K562 (cell line): ENCODE results near the gene AFF1.

ENCODE experiments used
- CC2D1A ChIP-seq: fragments of 450-650 bp; IDR thresholded peaks from 2 replicates; pipeline ENCODE4 v1.6.1; 2017; ENCODE audit warnings: mild to moderate bottlenecking
- CTCF ChIP-seq, 3 experiments: IDR thresholded peaks in 2 of 3; conservative IDR thresholded peaks in 1 of 3; 2 replicates each; pipeline ENCODE4 v1.5.1; 2011 to 2012; ENCODE audit warnings: low read length in 3 of 3, mild to moderate bottlenecking in 3 of 3, control low read depth in 2 of 3, improper control_type of control experiment in 1 of 3, inconsistent platforms in 1 of 3, low read depth in 1 of 3, mixed read lengths in 1 of 3, moderate library complexity in 1 of 3; ENCODE audit not compliant: insufficient read depth in 2 of 3
- FOS ChIP-seq: IDR thresholded peaks from 3 replicates; pipeline ENCODE4 v1.6.1; 2011; ENCODE audit not compliant: insufficient read length; ENCODE audit errors: extremely low read depth
- KLF10 ChIP-seq: fragments of 250-450 bp; sonication (Bioruptor Pico); IDR thresholded peaks from 2 replicates; pipeline ENCODE4 v1.6.1; 2021; ENCODE audit warnings: matching md5 sums
- RCOR1 ChIP-seq, 2 experiments: IDR thresholded peaks; 2 replicates each; pipeline ENCODE4 v1.6.1; 2012; ENCODE audit warnings: low read depth in 2 of 2, low read length in 2 of 2, borderline replicate concordance in 1 of 2, improper control_type of control experiment in 1 of 2
- SRF ChIP-seq, 2 experiments: fragments of 250-450, 450-650 bp in 1 of 2; sonication (Bioruptor Pico) in 1 of 2; sonication (generic) in 1 of 2; formaldehyde crosslinking; IDR thresholded peaks; 2 replicates each; pipeline versions ENCODE4 v1.5.0 to v1.5.1; 2020 to 2022; ENCODE audit warnings: mild to moderate bottlenecking in 1 of 2, missing genetic modification reagents in 1 of 2
- TFAP4 ChIP-seq: sonication (generic); formaldehyde crosslinking; IDR thresholded peaks from 2 replicates; pipeline ENCODE4 v1.8.0; 2022; ENCODE audit warnings: missing genetic modification reagents, mild to moderate bottlenecking, moderate library complexity, borderline replicate concordance
- ZBTB11 ChIP-seq, 3 experiments: fragments of 200-800 bp in 1 of 3; fragments of 250-450 bp in 1 of 3; fragments of 450-650 bp in 1 of 3; sonication (Bioruptor Pico) in 1 of 3; sonication (Bioruptor generic) in 1 of 3; formaldehyde crosslinking in 1 of 3; IDR thresholded peaks; 2 replicates each; pipeline versions ENCODE4 v1.6.1 to v1.8.0; 2016 to 2022; ENCODE audit warnings: mild to moderate bottlenecking in 2 of 3, missing genetic modification characterization in 2 of 3, missing compliant biosample characterization in 1 of 3, moderate library complexity in 1 of 3
- ZNF316 ChIP-seq: fragments of 450-650 bp; IDR thresholded peaks from 2 replicates; pipeline ENCODE4 v1.6.1; 2016
- TF ChIP-seq, protein P1 (sequence below): sonication (generic); formaldehyde crosslinking; IDR thresholded peaks from 2 replicates; pipeline ENCODE4 v1.8.1; 2023; ENCODE audit warnings: mild to moderate bottlenecking, missing genetic modification reagents
- TF ChIP-seq, protein P2 (sequence below): sonication (generic); formaldehyde crosslinking; IDR thresholded peaks from 2 replicates; pipeline ENCODE4 v1.8.1; 2023; ENCODE audit warnings: mild to moderate bottlenecking, missing genetic modification reagents

DNA sequence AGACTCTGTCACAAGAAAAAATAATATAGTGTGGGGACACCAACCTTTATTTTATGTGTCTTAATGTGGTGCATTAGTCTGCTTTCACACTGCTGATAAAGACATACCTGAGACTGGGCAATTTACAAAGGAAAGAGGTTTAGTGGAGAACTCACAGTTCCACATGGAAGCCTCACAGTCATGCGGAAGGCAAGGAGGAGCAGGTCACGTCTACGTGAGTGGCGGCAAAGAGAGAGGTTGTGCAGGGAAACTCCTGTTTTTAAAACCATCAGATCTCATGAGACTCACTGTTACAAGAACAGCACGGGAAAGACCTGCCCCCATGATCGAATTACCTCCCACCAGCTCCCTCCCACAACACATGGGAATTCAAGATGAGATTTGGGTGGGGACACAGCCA lies 130.2 kb downstream of the AFF1 start:
- TF ChIP-seq CC2D1A, result no peak
- TF ChIP-seq KLF10, result no peak
- no peak for TF ChIP-seq CTCF (IDR thresholded peaks at IDR 0.05 in 2 of 3, conservative IDR thresholded peaks at IDR 0.05 in 1 of 3; ENCODE audit: insufficient read depth in 2 of 3, low read depth in 1 of 3, low read length in 3 of 3)
- TF ChIP-seq FOS, result no peak
- TF ChIP-seq RCOR1 (IDR thresholded peaks at IDR 0.05; ENCODE audit: borderline replicate concordance in 1 of 2, low read depth in 2 of 2, low read length in 2 of 2), result no peak
- no peak for TF ChIP-seq ZBTB11 (CRISPR knock-in tag; IDR thresholded peaks at IDR 0.05)
- TF ChIP-seq, protein P1, sequence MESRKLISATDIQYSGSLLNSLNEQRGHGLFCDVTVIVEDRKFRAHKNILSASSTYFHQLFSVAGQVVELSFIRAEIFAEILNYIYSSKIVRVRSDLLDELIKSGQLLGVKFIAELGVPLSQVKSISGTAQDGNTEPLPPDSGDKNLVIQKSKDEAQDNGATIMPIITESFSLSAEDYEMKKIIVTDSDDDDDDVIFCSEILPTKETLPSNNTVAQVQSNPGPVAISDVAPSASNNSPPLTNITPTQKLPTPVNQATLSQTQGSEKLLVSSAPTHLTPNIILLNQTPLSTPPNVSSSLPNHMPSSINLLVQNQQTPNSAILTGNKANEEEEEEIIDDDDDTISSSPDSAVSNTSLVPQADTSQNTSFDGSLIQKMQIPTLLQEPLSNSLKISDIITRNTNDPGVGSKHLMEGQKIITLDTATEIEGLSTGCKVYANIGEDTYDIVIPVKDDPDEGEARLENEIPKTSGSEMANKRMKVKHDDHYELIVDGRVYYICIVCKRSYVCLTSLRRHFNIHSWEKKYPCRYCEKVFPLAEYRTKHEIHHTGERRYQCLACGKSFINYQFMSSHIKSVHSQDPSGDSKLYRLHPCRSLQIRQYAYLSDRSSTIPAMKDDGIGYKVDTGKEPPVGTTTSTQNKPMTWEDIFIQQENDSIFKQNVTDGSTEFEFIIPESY (CRISPR knock-in tag), result no peak
- TF ChIP-seq, protein P2, sequence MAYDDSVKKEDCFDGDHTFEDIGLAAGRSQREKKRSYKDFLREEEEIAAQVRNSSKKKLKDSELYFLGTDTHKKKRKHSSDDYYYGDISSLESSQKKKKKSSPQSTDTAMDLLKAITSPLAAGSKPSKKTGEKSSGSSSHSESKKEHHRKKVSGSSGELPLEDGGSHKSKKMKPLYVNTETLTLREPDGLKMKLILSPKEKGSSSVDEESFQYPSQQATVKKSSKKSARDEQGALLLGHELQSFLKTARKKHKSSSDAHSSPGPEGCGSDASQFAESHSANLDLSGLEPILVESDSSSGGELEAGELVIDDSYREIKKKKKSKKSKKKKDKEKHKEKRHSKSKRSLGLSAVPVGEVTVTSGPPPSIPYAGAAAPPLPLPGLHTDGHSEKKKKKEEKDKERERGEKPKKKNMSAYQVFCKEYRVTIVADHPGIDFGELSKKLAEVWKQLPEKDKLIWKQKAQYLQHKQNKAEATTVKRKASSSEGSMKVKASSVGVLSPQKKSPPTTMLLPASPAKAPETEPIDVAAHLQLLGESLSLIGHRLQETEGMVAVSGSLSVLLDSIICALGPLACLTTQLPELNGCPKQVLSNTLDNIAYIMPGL (CRISPR knock-in tag), result no peak
- TF ChIP-seq SRF (CRISPR knock-in tag; IDR thresholded peaks at IDR 0.05), result no peak
- TF ChIP-seq ZNF316, result no peak
- no peak for TF ChIP-seq TFAP4
